ENCODE results near the gene OSM.
"Not testable (repeated sequence)": the region's sequence is repeated elsewhere in the genome, so short reads cannot be mapped to it uniquely, and the experiment has no call there.

The OSM gene

GRCh38 chr22:30222321-30222720, 44.3 kb downstream of the OSM start:
- DNase-seq = no peak

- DNase-seq = peak; percentile 75
Measured at GRCh38 chr22:30221121-30221992, 45.3 kb downstream of the OSM start.

- no peak for DNase-seq
Measured at GRCh38 chr22:30220338-30221012, 46.2 kb downstream of the OSM start.

GRCh38 chr22:30219668-30220278, 46.9 kb downstream of the OSM start:
- no peak for DNase-seq

- DNase-seq = no peak
Measured at GRCh38 chr22:30219049-30219654, 47.5 kb downstream of the OSM start.

- no peak for DNase-seq
Measured at GRCh38 chr22:30217698-30218560, 48.7 kb downstream of the OSM start.

GRCh38 chr22:30216710-30217109, 49.9 kb downstream of the OSM start:
- no peak for DNase-seq

GRCh38 chr22:30216272-30216671, 50.4 kb downstream of the OSM start:
- not testable (repeated sequence) for DNase-seq

- no peak for DNase-seq
Measured at GRCh38 chr22:30214703-30215407, 51.8 kb downstream of the OSM start.

- no peak for DNase-seq
Measured at GRCh38 chr22:30212996-30213441, 53.6 kb downstream of the OSM start.

Measured in stimulated activated CD8-positive, alpha-beta memory T cell treated with anti-CD3 and anti-CD28 coated beads, Interleukin-4, amount 100 ng/mL, for 48 hours (primary cell).